Neural crest cell (in vitro differentiated cells): ENCODE data around the gene IFI6. TPM values are rescaled to one million over a fixed set of nuclear protein-coding genes. Genes with fewer than 3 reads are reported as not detected.

Experiments
- DNase-seq: peaks from one replicate; pipeline ENCODE4 v3.0.0; 2021; ENCODE audit warnings: low read depth, mixed read lengths, low spot score
- H3K27ac Mint-ChIP-seq: one replicate; pipeline ENCODE4 v1.8.0; 2021; ENCODE audit warnings: mild to moderate bottlenecking, mixed read lengths; ENCODE audit not compliant: unreplicated experiment
- H3K27me3 Mint-ChIP-seq: 2 replicates; pipeline ENCODE4 v1.8.0; 2021; ENCODE audit warnings: low read depth, mild to moderate bottlenecking, mixed read lengths
- H3K36me3 Mint-ChIP-seq: 2 replicates; pipeline ENCODE4 v1.8.0; 2021; ENCODE audit warnings: low read depth, mild to moderate bottlenecking, mixed read lengths
- H3K4me1 Mint-ChIP-seq: 2 replicates; pipeline ENCODE4 v1.8.0; 2021; ENCODE audit warnings: mixed read lengths
- H3K4me3 Mint-ChIP-seq: one replicate; pipeline ENCODE4 v1.8.0; 2021; ENCODE audit warnings: mild to moderate bottlenecking, mixed read lengths
- H3K9me3 Mint-ChIP-seq: 2 replicates; pipeline ENCODE4 v1.8.0; 2021; ENCODE audit warnings: mixed read lengths
- long read RNA-seq: library from polyadenylated mRNA; unstranded; transcript quantifications from one replicate; pipeline ENCODE4 v2.0.0, GENCODE V29; 2020
- total RNA-seq: library from RNA; stranded (reverse); gene quantifications from 2 replicates; pipeline ENCODE4 v1.2.1, GENCODE V29; 2021
- TF ChIP-seq, protein P1 (sequence below): fragments of 200-600 bp; sonication (generic); conservative IDR thresholded peaks from 2 replicates; pipeline ENCODE4 v1.5.0; 2021; ENCODE audit warnings: antibody characterized with exemption, mild to moderate bottlenecking

IFI6 gene, protein sequence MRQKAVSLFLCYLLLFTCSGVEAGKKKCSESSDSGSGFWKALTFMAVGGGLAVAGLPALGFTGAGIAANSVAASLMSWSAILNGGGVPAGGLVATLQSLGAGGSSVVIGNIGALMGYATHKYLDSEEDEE
- 15.2 and 16.6 TPM in 2 replicates for total RNA-seq
- long read RNA-seq, partial matches to known transcripts, result 0 of 1 reads
- long read RNA-seq, other reads (novel, unspliced or antisense), result 0 of 1 reads

DNA sequence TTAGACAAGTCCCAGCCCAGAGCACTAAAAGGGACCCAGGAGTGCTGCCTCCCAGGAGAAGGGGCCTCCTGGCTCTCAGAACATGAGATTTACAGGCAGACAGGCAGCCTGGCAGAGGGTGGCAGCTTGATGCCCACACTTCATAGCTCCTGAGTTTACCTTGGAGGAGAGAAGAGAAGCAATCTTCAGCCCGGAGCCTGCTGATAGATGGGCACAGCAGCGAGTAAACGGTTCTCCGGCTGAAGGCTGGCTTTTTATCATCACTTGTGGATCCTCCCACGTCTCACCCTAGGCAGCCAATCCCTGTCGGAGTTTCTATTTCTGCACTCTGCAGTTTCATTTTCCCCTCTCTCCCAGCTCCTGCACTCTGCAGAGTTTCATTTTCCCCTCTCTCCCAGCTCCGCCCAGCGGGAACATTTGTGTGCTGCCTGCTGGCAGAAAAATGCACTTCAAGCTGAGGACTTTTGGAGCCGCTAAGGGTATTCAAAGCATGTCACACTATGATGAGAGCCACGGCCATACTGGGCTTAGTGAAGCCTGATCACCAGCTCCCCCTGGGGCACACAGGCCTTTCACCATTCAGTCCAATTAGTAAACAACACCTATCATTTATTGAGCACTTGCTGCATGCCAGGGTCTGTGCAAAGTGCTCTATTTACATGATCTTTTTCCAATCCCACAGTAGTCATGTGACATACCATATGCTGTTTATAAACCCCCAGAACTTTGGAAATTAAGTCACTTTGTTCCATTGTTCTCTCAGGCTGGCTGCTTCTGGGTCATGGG lies at the start of gene IFI6:
Gene IFI6 (minus strand): TSS at position 229 of the 786 bp plus-strand sequence. CDS start 2,878 bp downstream, outside the sequence.
- peak within 1 kb of the TSS; percentile 82 for H3K4me3 Mint-ChIP-seq
- peak; percentile 72 for DNase-seq
- peaks cover 2% of the 10 kb centered on the region for H3K9me3 Mint-ChIP-seq
- peaks cover 6% of the 10 kb centered on the region for H3K27me3 Mint-ChIP-seq
- TF ChIP-seq, protein P1, sequence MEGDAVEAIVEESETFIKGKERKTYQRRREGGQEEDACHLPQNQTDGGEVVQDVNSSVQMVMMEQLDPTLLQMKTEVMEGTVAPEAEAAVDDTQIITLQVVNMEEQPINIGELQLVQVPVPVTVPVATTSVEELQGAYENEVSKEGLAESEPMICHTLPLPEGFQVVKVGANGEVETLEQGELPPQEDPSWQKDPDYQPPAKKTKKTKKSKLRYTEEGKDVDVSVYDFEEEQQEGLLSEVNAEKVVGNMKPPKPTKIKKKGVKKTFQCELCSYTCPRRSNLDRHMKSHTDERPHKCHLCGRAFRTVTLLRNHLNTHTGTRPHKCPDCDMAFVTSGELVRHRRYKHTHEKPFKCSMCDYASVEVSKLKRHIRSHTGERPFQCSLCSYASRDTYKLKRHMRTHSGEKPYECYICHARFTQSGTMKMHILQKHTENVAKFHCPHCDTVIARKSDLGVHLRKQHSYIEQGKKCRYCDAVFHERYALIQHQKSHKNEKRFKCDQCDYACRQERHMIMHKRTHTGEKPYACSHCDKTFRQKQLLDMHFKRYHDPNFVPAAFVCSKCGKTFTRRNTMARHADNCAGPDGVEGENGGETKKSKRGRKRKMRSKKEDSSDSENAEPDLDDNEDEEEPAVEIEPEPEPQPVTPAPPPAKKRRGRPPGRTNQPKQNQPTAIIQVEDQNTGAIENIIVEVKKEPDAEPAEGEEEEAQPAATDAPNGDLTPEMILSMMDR, result peak; percentile 54
- no peaks in the 10 kb centered on the region for H3K36me3 Mint-ChIP-seq
- H3K4me1 Mint-ChIP-seq, result peaks cover 40% of the 10 kb centered on the region
- H3K27ac Mint-ChIP-seq, result peak within 1 kb of the TSS; percentile 94

DNA sequence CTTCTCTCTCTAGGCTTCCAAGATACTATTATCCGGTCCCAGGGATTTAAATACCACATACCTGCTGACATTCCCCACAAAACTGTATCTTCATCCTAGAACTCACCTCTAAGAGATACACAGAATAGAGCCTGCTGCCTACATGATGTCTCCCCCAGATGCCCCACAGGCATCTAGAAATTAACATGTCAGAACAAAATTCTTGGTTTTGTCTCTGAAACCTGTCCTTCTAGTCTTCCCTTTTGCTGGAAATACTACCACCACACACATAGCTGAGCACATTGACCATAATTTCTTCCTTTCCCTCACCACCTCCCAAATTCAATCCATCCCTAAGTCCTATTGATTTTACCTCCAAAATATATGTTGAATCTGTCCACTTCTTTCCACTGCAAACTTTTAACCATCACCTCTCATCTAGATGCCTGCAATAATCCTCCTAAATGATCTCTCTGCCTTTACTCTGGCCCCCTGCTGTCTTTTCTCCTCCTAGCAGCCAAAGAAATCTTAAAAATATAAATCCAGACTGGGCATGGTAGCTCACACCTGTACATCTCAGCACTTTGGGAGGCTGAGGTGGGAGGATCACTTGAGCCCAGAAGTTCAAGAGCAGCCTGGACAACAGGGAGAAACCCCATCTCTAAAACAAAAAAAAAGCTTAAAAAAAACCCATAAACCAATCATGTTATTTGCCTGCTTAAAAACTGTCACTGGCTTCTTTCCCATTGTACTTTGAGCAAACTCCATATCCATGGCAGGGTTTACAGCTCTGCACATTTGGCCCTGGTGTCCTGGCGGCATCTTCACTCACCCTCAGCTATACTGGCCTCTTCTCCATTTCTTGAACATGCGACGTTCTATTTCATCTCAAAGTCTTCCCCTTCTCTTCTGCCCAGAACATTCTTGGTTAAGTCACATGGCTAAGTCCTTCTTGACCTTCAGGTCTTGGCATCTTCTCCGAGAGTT lies 47.6 kb upstream of the IFI6 start:
- TF ChIP-seq, protein P1, result peak; percentile 57
- Mint-ChIP-seq H3K4me3 (no peak overlapping the region), H3K9me3 (peaks cover 4% of the 10 kb centered on the region), H3K27ac (no peak overlapping the region), H3K4me1 (peaks cover 4% of the 10 kb centered on the region), H3K36me3 (no peaks in the 10 kb centered on the region), H3K27me3 (peaks cover 22% of the 10 kb centered on the region)
- DNase-seq, result no peak

DNA sequence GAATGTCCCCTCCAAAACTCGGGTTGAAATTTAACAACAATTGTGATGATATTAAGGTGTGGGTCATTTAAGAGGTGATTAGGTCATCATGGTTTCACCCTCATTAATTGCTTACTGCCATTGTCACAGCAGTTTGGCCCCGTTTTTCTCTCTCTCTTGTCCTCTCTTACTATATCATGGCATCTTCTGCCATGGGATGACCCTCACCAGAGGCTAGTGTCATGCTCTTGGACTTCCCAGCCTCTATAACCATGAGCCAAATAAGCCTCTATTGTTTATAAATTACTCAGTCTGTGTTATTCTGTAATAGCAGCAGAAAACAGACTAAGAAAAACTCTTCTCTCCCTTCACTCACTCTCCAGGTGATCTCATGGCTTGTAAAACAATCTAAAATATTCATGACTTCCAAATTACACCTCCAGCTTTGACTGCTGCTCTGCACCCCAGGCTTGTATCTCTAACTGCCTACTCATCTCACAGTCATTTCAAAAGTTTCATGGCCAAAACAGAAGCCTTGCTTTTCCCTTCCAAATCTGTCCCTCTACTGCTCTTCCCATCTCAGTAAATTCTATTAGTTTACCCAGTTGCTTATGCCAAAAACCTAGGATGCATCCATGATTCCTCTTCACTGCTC lies 44.4 kb upstream of the IFI6 start:
- Mint-ChIP-seq H3K27me3 (peaks cover 25% of the 10 kb centered on the region), H3K27ac (no peak overlapping the region), H3K4me3 (no peak overlapping the region), H3K4me1 (peaks cover 4% of the 10 kb centered on the region), H3K36me3 (no peaks in the 10 kb centered on the region), H3K9me3 (peaks cover 4% of the 10 kb centered on the region)
- TF ChIP-seq, protein P1, result no peak
- DNase-seq, result no peak

DNA sequence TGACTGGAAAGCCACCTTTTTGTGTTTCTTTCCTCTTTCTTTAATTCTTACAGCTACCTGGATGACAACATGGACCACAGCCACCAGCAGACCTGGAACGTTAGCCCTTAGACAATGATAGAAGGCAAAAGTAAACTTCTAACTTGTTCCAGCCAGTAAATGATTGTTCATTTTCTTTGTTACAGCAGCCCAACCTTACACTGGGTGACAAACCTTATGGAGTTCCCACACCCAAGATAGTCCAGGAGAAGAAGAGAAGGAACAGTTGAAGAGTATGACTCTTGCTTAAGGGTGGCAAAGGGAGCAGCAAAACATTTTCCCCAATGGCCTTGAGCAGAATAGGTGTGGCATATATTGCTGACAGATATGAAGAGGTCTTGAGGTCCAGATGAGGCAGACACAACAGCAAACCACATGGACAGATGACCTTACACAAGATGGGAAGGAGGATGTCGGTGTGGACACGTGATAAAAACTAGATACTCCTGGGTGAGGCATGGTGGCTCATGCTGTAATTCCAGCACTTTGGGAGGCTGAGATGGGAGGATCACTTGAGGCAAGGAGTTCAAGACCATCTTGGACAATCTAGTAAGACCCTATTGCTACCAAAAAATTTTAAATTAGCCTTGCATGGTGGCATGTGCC lies 42.0 kb upstream of the IFI6 start:
- TF ChIP-seq, protein P1, result no peak
- Mint-ChIP-seq H3K4me1 (no peaks in the 10 kb centered on the region), H3K27ac (no peak overlapping the region), H3K36me3 (no peaks in the 10 kb centered on the region), H3K27me3 (peaks cover 17% of the 10 kb centered on the region), H3K9me3 (peaks cover 4% of the 10 kb centered on the region), H3K4me3 (no peak overlapping the region)
- DNase-seq, result no peak
